HG02763 (cell line): Measurements from ENCODE around the gene ADAMTS20.
A peak's percentile ranks its signal among the peaks of the same experiment; 100 is the strongest.

ENCODE experiments used
- ATAC-seq: cut with Tn5 transposase; IDR thresholded peaks from one replicate; pipeline ENCODE4 v1.9.1; 2021; ENCODE audit warnings: mild to moderate bottlenecking, moderate library complexity; ENCODE audit not compliant: unreplicated experiment

ADAMTS20 gene

DNA sequence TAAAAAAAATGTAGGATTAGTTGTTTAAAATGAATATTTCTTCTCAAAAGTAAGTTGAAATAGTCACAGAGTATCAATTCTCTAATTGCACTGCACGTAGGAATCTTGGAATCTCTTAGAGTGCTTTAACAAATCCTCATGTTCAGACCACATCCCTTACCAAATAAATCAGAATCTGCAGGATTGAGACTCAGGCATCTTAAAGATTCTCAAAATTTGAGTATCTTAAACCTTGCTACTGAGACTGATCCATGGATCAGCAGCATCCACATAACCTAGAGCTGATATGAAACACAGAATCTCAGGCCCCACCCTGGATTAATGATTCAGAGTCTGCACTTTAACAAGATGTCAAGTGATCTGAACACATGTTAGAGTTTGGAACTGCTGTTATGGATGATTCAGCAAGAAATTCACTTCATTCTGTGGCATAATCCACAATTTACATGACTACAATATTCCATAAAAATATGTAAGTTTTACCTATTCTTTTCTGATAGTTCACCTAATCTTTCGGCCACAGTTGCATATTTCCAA, 58.7 kb downstream of the ADAMTS20 start:
- ATAC-seq: no peak

- no peak for ATAC-seq
Observed at GRCh38 chr12:43482311-43483085, 69.5 kb downstream of the ADAMTS20 start.

GRCh38 chr12:43480591-43480990, 71.4 kb downstream of the ADAMTS20 start:
- ATAC-seq: no peak

DNA sequence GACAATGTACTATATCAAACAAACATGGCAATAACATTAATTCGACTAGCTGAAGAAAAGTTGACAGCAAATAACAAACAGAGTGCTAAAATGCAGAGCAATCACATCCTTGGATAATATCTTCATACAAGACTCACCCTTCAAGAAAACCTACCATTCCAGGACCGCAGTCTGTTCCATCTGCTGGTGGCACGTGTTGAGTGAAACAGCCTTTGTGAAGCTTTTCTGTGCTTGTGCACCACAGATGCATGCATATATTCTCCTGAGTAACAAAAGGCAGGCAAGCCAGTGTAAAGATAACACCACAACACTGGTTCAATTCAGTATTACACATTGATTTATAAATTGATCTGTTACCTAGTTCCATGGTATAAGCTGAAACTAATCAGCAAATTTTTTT, 89.3 kb downstream of the ADAMTS20 start:
- no peak for ATAC-seq

DNA sequence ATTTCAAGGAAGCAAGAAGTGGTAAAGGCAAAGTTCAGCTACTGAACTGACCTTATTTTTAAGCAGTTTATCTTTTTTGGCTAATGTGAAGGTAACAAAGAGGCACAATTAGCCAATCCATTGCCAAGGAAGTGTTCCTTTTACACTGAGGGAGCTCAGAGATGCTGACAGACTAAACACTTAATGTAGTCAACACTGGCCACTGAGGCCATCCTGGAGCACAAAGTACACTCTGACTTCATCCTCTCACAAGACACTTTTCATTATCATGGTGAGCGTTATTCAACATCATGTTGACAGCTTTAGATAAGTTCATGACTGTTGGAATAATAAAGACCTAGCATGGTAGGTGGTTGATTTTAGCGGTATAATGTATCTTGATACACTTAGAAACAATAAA, 89.9 kb downstream of the ADAMTS20 start:
- no peak for ATAC-seq

DNA sequence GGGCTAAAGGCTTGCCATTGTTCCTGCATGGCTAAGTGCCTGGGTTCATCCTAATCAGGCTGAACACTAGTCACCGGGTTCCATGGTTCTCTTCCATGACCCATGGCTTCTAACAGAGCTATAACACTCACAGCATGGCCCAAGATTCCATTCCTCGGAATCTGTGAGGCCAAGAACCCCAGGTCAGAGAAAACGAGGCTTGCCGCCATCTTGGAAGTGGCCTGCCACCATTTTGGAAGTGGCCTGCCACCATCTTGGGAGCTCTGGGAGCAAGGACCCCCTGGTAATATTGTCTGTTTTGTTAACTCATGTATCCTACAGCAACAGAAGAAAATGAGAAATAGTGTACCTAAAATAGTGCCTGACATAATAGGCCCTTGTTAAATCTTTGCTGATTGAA, 92.7 kb downstream of the ADAMTS20 start:
- no peak for ATAC-seq

DNA sequence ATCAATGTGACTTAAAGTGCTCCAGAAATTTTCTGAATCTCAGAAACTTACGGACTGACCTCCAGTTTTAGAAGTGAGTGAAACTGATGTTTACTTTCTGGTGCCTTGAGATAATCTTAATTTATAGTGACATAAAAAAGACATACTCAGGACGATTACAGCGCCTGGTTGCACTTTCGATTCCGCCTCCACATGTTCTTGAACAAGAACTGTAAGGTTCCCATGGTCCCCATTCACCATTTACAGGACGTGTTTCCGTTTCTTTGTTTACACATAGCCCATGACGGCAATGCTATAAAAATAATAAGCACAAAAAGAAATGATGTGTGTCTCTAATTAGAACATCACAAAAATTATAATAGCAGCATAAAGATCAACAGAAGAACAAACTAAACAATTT, 98.2 kb downstream of the ADAMTS20 start:
- no peak for ATAC-seq

- ATAC-seq: peak; percentile 45
Observed at GRCh38 chr12:43444940-43445564, 107.0 kb downstream of the ADAMTS20 start.

- no peak for ATAC-seq
Observed at GRCh38 chr12:43436597-43436996, 115.4 kb downstream of the ADAMTS20 start.

DNA sequence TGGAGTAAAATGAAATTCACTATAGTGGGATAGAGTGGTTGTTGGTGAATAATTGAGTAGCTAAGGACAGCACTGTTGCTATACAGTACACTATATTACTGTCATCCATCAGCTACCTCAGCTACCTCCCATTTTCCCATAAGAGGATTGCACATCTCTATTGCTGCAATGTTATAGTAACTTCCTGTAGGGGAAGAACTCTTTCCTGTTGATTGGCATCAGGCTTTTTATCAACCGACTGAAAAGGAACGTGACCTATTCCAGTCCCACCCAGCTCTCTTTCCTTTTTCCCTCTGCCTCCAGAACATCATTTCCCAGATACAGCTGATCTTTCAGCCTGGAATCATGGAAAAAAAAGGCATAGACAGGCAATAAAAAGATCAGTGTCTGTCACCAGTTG, 117.4 kb downstream of the ADAMTS20 start:
- no peak for ATAC-seq

- ATAC-seq: no peak
Observed at GRCh38 chr12:43428088-43428600, 123.9 kb downstream of the ADAMTS20 start.

DNA sequence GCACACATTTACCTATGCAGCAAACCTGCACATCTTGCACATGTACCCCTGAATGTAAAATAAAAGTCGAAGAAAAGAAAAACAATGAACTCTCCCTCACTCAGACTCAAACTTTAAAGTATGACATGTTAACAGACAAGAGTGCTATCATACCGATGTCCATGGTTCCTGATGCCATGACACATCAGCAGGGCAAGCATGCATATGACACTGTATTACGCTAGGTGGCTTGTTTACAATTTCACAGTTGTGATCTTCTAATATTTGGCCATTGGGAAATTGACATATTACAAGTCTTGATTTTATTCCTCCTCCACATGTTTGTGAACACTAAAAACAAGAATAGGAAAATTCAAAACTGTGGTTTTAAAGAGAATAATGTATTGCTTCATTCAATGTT, 126.6 kb downstream of the ADAMTS20 start:
- no peak for ATAC-seq

DNA sequence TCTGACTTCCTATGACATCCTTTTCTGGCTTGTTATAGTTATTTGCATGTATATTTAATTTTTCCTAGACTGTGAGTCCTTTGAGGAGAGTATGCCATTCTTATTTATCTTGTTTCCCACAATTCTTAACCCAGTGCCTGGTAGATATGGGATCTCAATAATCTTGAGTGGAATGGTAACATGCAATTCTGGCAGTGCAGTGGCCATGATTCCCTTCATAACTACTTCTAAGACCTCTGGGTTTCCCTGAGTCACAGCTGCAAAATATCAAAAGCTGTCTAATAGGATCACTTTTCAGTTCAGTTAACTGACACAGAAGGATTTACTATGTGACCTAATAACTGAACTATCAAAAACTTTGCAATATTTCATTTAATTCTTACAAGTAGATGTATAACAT, 135.0 kb downstream of the ADAMTS20 start:
- ATAC-seq: no peak

DNA sequence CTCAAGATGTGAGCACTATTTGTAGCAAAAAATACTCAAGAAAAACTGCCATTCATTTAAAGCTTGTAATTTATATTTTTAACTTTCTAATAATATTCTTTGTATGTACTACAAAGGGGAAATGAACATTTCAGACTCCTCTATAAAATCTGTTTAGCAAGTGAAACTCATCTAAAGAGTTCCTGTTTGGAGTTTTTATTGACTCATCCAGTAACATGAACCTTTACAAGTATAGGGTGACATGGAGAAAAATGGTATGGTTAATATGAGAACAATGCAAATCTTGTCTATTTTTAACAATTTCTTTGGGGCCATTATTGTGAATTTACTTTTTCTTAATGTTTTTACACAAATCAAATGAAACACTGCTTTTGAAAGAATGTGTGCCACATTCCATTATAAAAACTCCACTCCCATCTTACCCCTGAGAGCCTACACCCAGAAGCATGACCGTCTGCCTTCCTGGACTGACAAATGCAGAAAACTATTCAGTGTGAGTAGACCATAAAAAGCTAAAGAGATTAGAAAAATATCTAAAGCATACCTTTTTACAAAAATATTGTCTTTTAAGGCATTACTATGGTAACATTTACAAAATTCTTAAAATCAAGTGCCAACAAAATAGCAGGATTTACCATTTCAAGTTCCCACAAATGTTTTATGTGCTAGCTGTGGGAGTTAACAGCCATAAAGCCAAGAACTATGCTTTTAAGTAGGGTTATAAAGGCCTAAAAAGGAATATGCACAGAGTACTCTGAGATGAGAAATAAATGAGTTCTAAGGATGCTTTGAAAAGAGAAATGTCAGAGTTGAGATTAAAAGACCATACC, 144.0 kb downstream of the ADAMTS20 start:
- peak; percentile 81 for ATAC-seq

GRCh38 chr12:43406801-43407200, 145.2 kb downstream of the ADAMTS20 start:
- no peak for ATAC-seq

- no peak for ATAC-seq
Observed at GRCh38 chr12:43402436-43402835, 149.6 kb downstream of the ADAMTS20 start.

- no peak for ATAC-seq
Observed at GRCh38 chr12:43401096-43401495, 150.9 kb downstream of the ADAMTS20 start.

- ATAC-seq: no peak
Observed at GRCh38 chr12:43396671-43397070, 155.3 kb downstream of the ADAMTS20 start.

DNA sequence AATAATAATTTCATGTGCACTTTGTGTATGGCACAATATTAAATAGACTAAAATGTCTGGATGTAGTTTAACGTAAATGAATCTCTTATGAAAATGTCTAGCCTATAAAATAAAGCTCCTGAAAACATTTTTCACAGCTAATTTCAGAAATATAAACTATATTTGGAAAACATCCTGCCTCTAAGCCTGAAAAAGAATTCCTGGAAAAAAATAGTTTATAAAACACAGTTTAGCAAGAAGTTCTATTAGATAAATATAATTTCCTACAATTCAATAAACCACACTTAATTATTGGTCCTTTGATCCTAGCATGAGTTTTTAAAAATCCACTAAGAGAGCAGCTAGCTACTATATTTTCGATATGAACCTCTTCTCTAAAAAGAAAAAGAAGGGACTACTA, 159.9 kb downstream of the ADAMTS20 start:
- ATAC-seq: no peak

DNA sequence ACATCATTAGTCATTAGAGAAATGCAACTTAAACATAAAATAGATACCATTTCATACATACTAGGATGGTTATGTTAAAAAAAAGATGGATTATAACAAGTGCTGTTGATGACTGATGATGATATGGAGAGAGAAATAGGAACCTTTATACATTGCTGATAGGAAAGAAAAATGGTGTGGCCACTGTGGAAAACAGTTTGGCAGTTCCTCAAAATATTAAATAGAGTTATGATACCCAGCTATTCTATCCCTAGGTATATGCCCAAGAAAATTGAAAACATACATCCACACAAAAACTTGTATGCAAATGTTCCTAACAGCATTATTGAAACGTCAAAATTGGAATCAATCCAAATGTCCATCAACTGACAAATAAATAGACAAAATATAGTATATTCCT, 170.1 kb downstream of the ADAMTS20 start:
- no peak for ATAC-seq

GRCh38 chr12:43378448-43378847, 173.6 kb downstream of the ADAMTS20 start:
- no peak for ATAC-seq
